A673 (cell line): ENCODE results near the gene OXNAD1. TPM values are rescaled to one million over a fixed set of nuclear protein-coding genes. Genes with fewer than 3 reads are reported as not detected.

Experiments used
- BruUV-seq: library from RNA; stranded (reverse); fragments of 400-500 nt; replicated peaks from 2 replicates; lab custom pipeline; 2021; lab: Mats Ljungman, UMichigan
- CTCF ChIA-PET: fragments of 300-600 bp; sonication (Branson Sonifier 250); formaldehyde crosslinking; loops from one replicate; lab custom pipeline; 2022; ENCODE audit warnings: antibody characterized with exemption; lab: Charles Lee
- POLR2A ChIA-PET: fragments of 300-600 bp; sonication (Branson Sonifier 250); formaldehyde crosslinking; loops from one replicate; lab custom pipeline; 2022; ENCODE audit warnings: antibody characterized with exemption; ENCODE audit not compliant: low non-redundant PET; lab: Charles Lee
- DNase-seq: peaks from one replicate; pipeline ENCODE4 v3.0.0-alpha.2; 2015; ENCODE audit warnings: low spot score
- H3K27ac ChIP-seq: fragments of 200-600 bp; sonication (generic); 2 replicates; pipeline ENCODE4 v1.5.1; 2016; ENCODE audit warnings: mixed run types, low read depth, mild to moderate bottlenecking, mixed read lengths, antibody characterized with exemption, low read length; ENCODE audit not compliant: poor library complexity, severe bottlenecking
- H3K27me3 ChIP-seq: fragments of 200-600 bp; sonication (generic); replicated peaks from 2 replicates; pipeline ENCODE4 v1.6.1; 2017; ENCODE audit warnings: mixed run types, low read depth, mild to moderate bottlenecking, mixed read lengths, antibody characterized with exemption, low read length; ENCODE audit not compliant: insufficient read depth, poor library complexity
- H3K36me3 ChIP-seq: fragments of 200-600 bp; sonication (generic); 2 replicates; pipeline ENCODE4 v1.6.1; 2016; ENCODE audit warnings: mixed run types, mild to moderate bottlenecking, mixed read lengths, antibody characterized with exemption, low read length; ENCODE audit not compliant: insufficient read depth, poor library complexity, severe bottlenecking
- H3K4me1 ChIP-seq: fragments of 200-600 bp; sonication (generic); 2 replicates; pipeline ENCODE4 v1.6.1; 2017; ENCODE audit warnings: mixed run types, mild to moderate bottlenecking, mixed read lengths, antibody characterized with exemption, low read length; ENCODE audit not compliant: insufficient read depth, poor library complexity, severe bottlenecking
- H3K4me3 ChIP-seq: fragments of 200-600 bp; sonication (generic); 2 replicates; pipeline ENCODE4 v1.5.1; 2016; ENCODE audit warnings: low read depth, mixed run types, mild to moderate bottlenecking, mixed read lengths, low read length; ENCODE audit not compliant: poor library complexity, severe bottlenecking
- H3K9me3 ChIP-seq: fragments of 200-600 bp; sonication (generic); 2 replicates; pipeline ENCODE4 v1.6.1; 2016; ENCODE audit warnings: mixed run types, low read depth, mild to moderate bottlenecking, mixed read lengths, antibody characterized with exemption, low read length; ENCODE audit not compliant: poor library complexity, severe bottlenecking
- CTCF ChIP-seq: fragments of 300-800, 200-600 bp; sonication (generic); conservative IDR thresholded peaks from 2 replicates; pipeline ENCODE4 v1.5.1; 2017; ENCODE audit warnings: low read depth, mild to moderate bottlenecking, antibody characterized with exemption, low read length, moderate library complexity, mixed read lengths
- EZH2 ChIP-seq: fragments of 200-600 bp; sonication (generic); IDR thresholded peaks from 2 replicates; pipeline ENCODE4 v1.6.1; 2017; ENCODE audit warnings: borderline replicate concordance, low read depth, mild to moderate bottlenecking, mixed read lengths, antibody characterized with exemption, low read length; ENCODE audit not compliant: poor library complexity, severe bottlenecking
- intact Hi-C: fragments of 100-400 bp; cut with micrococcal nuclease; formaldehyde crosslinking; loops from one replicate; pipeline ENCODE4 v1.10.0; 2022; ENCODE audit not compliant: unreplicated experiment
- total RNA-seq: library from RNA; stranded (reverse); gene quantifications from 2 replicates; pipeline ENCODE4 v1.2.3, GENCODE V29; 2021

OXNAD1 gene
- total RNA-seq, 1 experiment from 2014 or later, result 21.5 TPM

DNA sequence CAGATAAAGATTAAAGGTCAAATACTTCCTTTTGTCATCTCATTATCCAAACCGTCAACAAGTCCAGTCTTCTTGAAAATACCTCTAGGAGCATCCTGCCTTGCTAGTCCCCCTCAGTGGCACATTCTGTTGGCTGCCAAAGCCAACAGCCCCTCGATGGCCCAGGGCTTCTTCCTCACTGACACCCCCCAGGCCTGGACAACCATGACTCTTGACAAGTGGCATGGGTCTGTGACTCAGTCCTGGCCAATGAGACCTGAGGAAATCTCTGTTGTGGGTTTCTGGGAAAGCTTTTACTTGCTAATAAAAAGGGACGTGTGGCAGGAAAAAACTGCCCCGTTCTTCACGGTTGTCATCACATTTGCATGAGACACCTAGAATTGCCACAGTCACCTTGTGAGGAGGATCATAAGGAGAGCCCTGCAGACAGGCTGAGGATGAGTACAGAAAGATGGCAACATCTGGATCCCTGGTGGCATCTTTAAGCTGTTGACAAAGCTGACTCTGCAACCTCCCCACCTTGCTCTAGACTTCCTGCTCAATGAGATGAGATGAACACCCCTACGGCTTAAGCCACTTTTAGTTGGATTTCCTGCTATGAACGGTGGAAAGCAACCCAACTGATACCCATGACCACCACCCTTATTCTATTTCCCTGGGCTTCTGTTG, 81.5 kb downstream of the OXNAD1 start:
- Histone ChIP-seq H3K9me3 (no peaks in the 10 kb centered on the region), H3K4me1 (peaks cover 16% of the 10 kb centered on the region), H3K4me3 (no peak overlapping the region), H3K27me3 (no peaks in the 10 kb centered on the region), H3K27ac (no peak overlapping the region), H3K36me3 (no peaks in the 10 kb centered on the region)
- intact Hi-C loops, result no loop called here
- TF ChIP-seq EZH2 (no peak), CTCF (no peak)
- ChIA-PET POLR2A (no interaction called here), CTCF (no interaction called here)
- BruUV-seq, result no TSS peak
- no peak for DNase-seq

DNA sequence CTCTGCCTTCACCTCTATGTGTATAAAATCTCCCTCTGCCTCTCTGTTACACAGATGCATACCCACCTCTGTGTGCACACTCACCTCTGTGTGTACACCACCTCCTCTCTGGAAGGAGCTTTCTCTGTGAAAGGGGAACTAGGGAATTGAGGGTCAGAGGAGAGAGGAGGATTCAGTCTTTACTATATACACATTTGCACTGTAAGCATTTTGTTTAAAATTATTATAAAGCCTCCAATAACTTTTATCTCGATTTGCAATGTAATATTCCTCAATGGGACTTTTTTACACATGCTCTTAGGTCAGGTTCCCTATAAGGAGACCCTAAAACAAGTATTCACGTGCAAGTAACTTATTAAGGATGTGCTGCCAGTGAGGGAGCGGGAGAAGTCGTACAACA, 82.5 kb downstream of the OXNAD1 start:
- CTCF ChIA-PET, result no interaction called here
- DNase-seq, result no peak
- POLR2A ChIA-PET, result no interaction called here
- intact Hi-C loops, result no loop called here
- Histone ChIP-seq H3K9me3 (no peaks in the 10 kb centered on the region), H3K4me3 (no peak overlapping the region), H3K27me3 (no peaks in the 10 kb centered on the region), H3K27ac (no peak overlapping the region), H3K36me3 (no peaks in the 10 kb centered on the region), H3K4me1 (peaks cover 16% of the 10 kb centered on the region)
- BruUV-seq, result no TSS peak
- TF ChIP-seq EZH2 (no peak), CTCF (no peak)

DNA sequence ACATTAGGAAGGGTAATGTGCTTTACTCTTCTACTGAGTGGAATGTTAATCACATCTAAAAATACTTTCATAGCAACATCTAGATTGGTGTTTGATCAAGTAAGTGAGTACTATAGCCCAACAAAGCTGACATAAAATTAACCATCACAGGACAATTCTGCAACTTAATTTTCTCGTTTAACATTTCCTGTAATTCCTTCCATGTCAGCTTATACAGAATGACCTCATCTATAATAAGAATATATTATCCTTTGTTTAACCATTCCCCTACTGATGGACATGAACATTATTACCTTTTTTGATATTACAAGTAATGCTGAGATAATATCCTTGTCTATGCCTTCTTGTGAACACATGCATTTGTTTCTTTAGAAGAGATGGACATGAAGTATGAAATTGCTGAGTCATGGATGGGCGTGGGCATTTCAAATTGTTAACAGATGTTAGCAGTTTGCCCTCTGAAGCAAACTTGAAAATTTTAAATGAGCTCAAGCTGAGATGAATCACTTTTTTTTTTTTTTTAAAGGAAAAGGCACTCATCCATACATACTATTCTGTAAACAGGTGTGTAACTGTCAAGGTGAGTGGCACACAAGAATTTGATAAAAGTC, 85.1 kb downstream of the OXNAD1 start:
- ChIA-PET POLR2A (interaction anchor here (0.6 kb wide), 1 partner anchor 420 kb away, joined by 3 read pairs; no protein-coding TSS in a partner anchor), CTCF (no interaction called here)
- Histone ChIP-seq H3K36me3 (no peaks in the 10 kb centered on the region), H3K27me3 (no peaks in the 10 kb centered on the region), H3K4me1 (peaks cover 16% of the 10 kb centered on the region), H3K9me3 (no peaks in the 10 kb centered on the region), H3K27ac (peak overlapping the region; percentile 65), H3K4me3 (no peak overlapping the region)
- TF ChIP-seq CTCF, result no peak
- TF ChIP-seq EZH2, result no peak
- peak; percentile 79 for DNase-seq
- intact Hi-C loops, result no loop called here
- no TSS peak for BruUV-seq
